A549 (cell line): ENCODE data around the gene GOT1. TPM values are rescaled to one million over a fixed set of nuclear protein-coding genes. Genes with fewer than 3 reads are reported as not detected.

Experiments used
- ATAC-seq, 2 experiments: fragments of 200-7000 bp in 1 of 2; fragments of >200 bp in 1 of 2; cut with Nextera tagmentation in 1 of 2; cut with Tn5 transposase in 1 of 2; 3 replicates each; pipeline versions ENCODE4 v1.8.0 to v1.9.1; 2018 to 2020; ENCODE audit warnings: mild to moderate bottlenecking in 1 of 2, moderate library complexity in 1 of 2
- CTCF ChIA-PET: fragments of 300-600 bp; sonication (Branson Sonifier 250); formaldehyde crosslinking; extraction: SDS; loops from one replicate; lab custom pipeline; 2021; ENCODE audit warnings: antibody characterized with exemption, inconsistent platforms; lab: Yijun Ruan, JAX
- POLR2A ChIA-PET: fragments of 350-600 bp; formaldehyde crosslinking; extraction: SDS; loops from one replicate; lab custom pipeline; 2021; ENCODE audit warnings: antibody characterized with exemption, inconsistent platforms; lab: Yijun Ruan, JAX
- DNase-seq, 2 experiments: peaks; one replicate each; pipeline versions ENCODE4 v3.0.0 to v3.0.0-alpha.2; 2011 to 2016; ENCODE audit warnings: low read depth in 1 of 2, low spot score in 1 of 2
- FAIRE-seq: peaks from 2 replicates; lab custom pipeline; 2011; peaks lifted over from hg19 to GRCh38; lab: Jason Lieb, UNC
- H3K27ac ChIP-seq, 2 experiments: fragments of >200 bp; sonication (Bioruptor Twin); formaldehyde crosslinking; 3 replicates each; pipeline ENCODE4 v1.5.1; 2016 to 2017
- H3K4me1 ChIP-seq: fragments of >200 bp; sonication (Bioruptor Twin); formaldehyde crosslinking; 3 replicates; pipeline ENCODE4 v1.6.1; 2016
- H3K4me2 ChIP-seq: fragments of >200 bp; sonication (Bioruptor Twin); formaldehyde crosslinking; 3 replicates; pipeline ENCODE4 v1.6.1; 2016
- H3K4me3 ChIP-seq: fragments of >200 bp; sonication (Bioruptor Twin); formaldehyde crosslinking; 3 replicates; pipeline ENCODE4 v1.5.1; 2016
- H3K9me3 ChIP-seq: fragments of >200 bp; sonication (Bioruptor Twin); formaldehyde crosslinking; 3 replicates; pipeline ENCODE4 v1.6.1; 2016
- CBX8 ChIP-seq: fragments of 200-600 bp; sonication (generic); IDR thresholded peaks from 2 replicates; pipeline ENCODE4 v1.6.1; 2016
- CEBPB ChIP-seq, 2 experiments: fragments of >200 bp in 1 of 2; sonication (Bioruptor Twin) in 1 of 2; formaldehyde crosslinking in 1 of 2; IDR thresholded peaks; 2 replicates each; pipeline ENCODE4 v1.6.1; 2012 to 2016
- EHF ChIP-seq: fragments of 250-450 bp; sonication (Bioruptor Pico); IDR thresholded peaks from 2 replicates; pipeline ENCODE4 v1.5.0; 2020; ENCODE audit warnings: mild to moderate bottlenecking
- EHMT2 ChIP-seq: fragments of 200-600 bp; sonication (generic); IDR thresholded peaks from 2 replicates; pipeline ENCODE4 v1.6.1; 2016; ENCODE audit warnings: antibody characterized with exemption, low read depth, mild to moderate bottlenecking, moderate library complexity
- EP300 ChIP-seq, 2 experiments: fragments of >200 bp; sonication (Bioruptor Twin); formaldehyde crosslinking; IDR thresholded peaks; 2 replicates in 1 of 2; 3 replicates in 1 of 2; pipeline ENCODE4 v1.6.1; 2016 to 2017
- ESRRA ChIP-seq: fragments of 150-350 bp; IDR thresholded peaks from 2 replicates; pipeline ENCODE4 v1.6.1; 2014; ENCODE audit warnings: mild to moderate bottlenecking, low read length, borderline replicate concordance
- FOSB ChIP-seq: fragments of 250-450 bp; sonication (Bioruptor Pico); IDR thresholded peaks from 2 replicates; pipeline ENCODE4 v1.5.0; 2020; ENCODE audit warnings: mild to moderate bottlenecking, moderate library complexity
- FOXS1 ChIP-seq: fragments of 250-450 bp; sonication (Bioruptor Pico); IDR thresholded peaks from 2 replicates; pipeline ENCODE4 v1.5.0; 2020; ENCODE audit warnings: mild to moderate bottlenecking, moderate library complexity
- JUNB ChIP-seq: fragments of >200 bp; sonication (Bioruptor Twin); formaldehyde crosslinking; IDR thresholded peaks from 2 replicates; pipeline ENCODE4 v1.6.1; 2016
- KDM5A ChIP-seq: fragments of 200-600 bp; sonication (generic); IDR thresholded peaks from 2 replicates; pipeline ENCODE4 v1.6.1; 2016; ENCODE audit warnings: antibody characterized with exemption, mild to moderate bottlenecking
- MAFK ChIP-seq: fragments of 450-650 bp; IDR thresholded peaks from 2 replicates; pipeline ENCODE4 v1.6.1; 2014; ENCODE audit not compliant: partially characterized antibody
- NFE2L2 ChIP-seq: fragments of 150-350 bp; conservative IDR thresholded peaks from 2 replicates; pipeline ENCODE4 v1.6.1; 2014; ENCODE audit warnings: low read length
- NR3C1 ChIP-seq: fragments of >200 bp; sonication (Bioruptor Twin); formaldehyde crosslinking; IDR thresholded peaks from 3 replicates; pipeline ENCODE4 v1.6.1; 2017
- PHF8 ChIP-seq: fragments of 200-600 bp; sonication (generic); IDR thresholded peaks from 2 replicates; pipeline ENCODE4 v1.6.1; 2016; ENCODE audit warnings: low read depth, mild to moderate bottlenecking, antibody characterized with exemption, moderate library complexity, borderline replicate concordance
- POLR2AphosphoS2 ChIP-seq: conservative IDR thresholded peaks from 2 replicates; pipeline ENCODE4 v1.6.1; 2012; ENCODE audit warnings: low read length, improper control_type of control experiment, inconsistent platforms
- RFX5 ChIP-seq: fragments of 450-650 bp; IDR thresholded peaks from 2 replicates; pipeline ENCODE4 v1.7.1; 2014; ENCODE audit warnings: antibody characterized with exemption, mild to moderate bottlenecking, moderate library complexity
- ZC3H11A ChIP-seq: fragments of 450-650 bp; IDR thresholded peaks from 2 replicates; pipeline ENCODE4 v1.6.1; 2014; ENCODE audit warnings: antibody characterized with exemption, mild to moderate bottlenecking
- ZFP36 ChIP-seq: fragments of 450-650 bp; IDR thresholded peaks from 2 replicates; pipeline ENCODE4 v1.6.1; 2014; ENCODE audit warnings: borderline replicate concordance; ENCODE audit not compliant: partially characterized antibody
- ZNF302 ChIP-seq: fragments of 250-450 bp; sonication (Bioruptor Pico); IDR thresholded peaks from 2 replicates; pipeline ENCODE4 v1.9.0; 2021; ENCODE audit warnings: inconsistent platforms, mild to moderate bottlenecking, moderate library complexity
- WGBS: methylation state at CpG from one replicate; pipeline ENCODE4 v1.1.6; 2017; ENCODE audit errors: missing lambda C conversion rate; 5-methylcytosine and 5-hydroxymethylcytosine counted together
- polyA plus RNA-seq, 4 experiments: library from polyadenylated mRNA; depleted of rRNA in 3 of 4; stranded (reverse); fragments of >200 nt; fragmentation: RNase III in 1 of 4; extraction: RNeasy Plus Mini Kit Qiagen cat#74134 plus additional on column Dnase treatment in 1 of 4; gene quantifications; 2 replicates in 3 of 4; 3 replicates in 1 of 4; pipeline ENCODE4 v1.2.3, GENCODE V29; 2011 to 2017
- TF ChIP-seq, protein P1 (sequence below): fragments of >200 bp; sonication (Bioruptor Twin); formaldehyde crosslinking; IDR thresholded peaks from 2 replicates; pipeline ENCODE4 v1.6.1; 2016
- TF ChIP-seq, protein P2 (sequence below): fragments of 200-600 bp; sonication (generic); IDR thresholded peaks from 2 replicates; pipeline ENCODE4 v1.6.1; 2016; ENCODE audit warnings: antibody characterized with exemption, mild to moderate bottlenecking, moderate library complexity

Gene GOT1
- polyA plus RNA-seq, 2 of the 4 experiments (the other 2 are of a cell fraction), result 31.1 to 34.9 TPM

DNA sequence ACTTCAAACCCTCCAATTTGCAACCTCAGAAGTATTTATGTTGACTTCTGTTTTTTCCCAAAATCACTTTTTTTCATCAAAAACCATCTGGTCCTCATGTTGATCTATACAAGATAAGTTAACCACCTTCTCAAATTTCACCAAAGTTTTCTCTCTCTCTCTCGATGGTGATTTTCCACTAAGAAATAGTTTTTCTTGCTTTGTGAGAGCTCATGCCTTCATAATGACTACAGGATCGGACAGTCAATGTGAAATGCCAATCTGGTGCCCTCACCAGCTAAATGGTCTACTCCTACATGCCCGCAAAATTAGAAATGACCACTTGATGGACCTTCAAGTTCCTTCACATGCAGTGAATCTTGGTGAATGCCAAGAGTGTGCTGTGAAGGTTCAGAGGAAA, 60.9 kb downstream of the GOT1 start:
- TF ChIP-seq PHF8 (no peak), FOXS1 (CRISPR knock-in tag) (no peak), ZFP36 (no peak), CBX8 (no peak), MAFK (no peak), JUNB (no peak)
- TF ChIP-seq, protein P1, sequence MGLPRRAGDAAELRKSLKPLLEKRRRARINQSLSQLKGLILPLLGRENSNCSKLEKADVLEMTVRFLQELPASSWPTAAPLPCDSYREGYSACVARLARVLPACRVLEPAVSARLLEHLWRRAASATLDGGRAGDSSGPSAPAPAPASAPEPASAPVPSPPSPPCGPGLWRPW, result no peak
- TF ChIP-seq, all 56 proteins: peak for 0
- Histone ChIP-seq H3K27ac (no peak overlapping the region), H3K4me2 (no peak overlapping the region), H3K4me1 (peaks cover 10% of the 10 kb centered on the region; the same call in 2 of the 3 replicates), H3K9me3 (no peaks in the 10 kb centered on the region), H3K4me3 (no peak overlapping the region)
- WGBS, result 88% methylated on average over 3 of the region's 3 CpGs
- 0 out of 6 replicates have a peak, but pooled peaks of 1 of the 2 experiments have one; percentile 17 for ATAC-seq
- no peak for FAIRE-seq
- POLR2A ChIA-PET, result no interaction called here
- CTCF ChIA-PET, result interaction anchor here (1.2 to 1.6 kb wide), 4 partner anchors 8 to 123 kb away, joined by 3 to 6 read pairs (median 4); partner anchors contain the start of gene CNNM1
- no peak for DNase-seq

DNA sequence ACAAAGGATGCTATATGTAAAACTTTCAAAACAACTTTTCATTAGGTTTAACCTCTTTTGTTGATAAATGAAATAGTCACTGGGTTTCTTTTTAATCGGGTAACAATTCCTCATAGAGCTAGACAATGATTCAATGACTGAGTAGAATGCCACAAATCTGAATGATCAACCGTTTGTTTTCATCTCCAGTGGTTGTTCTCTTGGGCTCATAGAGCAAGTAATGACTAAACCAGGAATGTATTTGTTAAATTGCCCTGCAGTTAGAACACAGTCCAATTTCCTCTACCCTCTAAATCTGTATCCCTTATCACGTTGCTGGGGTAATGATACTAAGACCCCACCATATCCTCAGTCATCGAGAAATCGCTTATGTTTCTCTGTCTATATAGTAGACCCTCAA, 61.3 kb downstream of the GOT1 start:
- 79% methylated on average over 5 of the region's 5 CpGs for WGBS
- CTCF ChIA-PET, result interaction anchor here (1.4 to 1.6 kb wide), 2 partner anchors 13 to 40 kb away, joined by 3 to 6 read pairs; partner anchors contain the start of gene CNNM1
- no peak for ATAC-seq
- DNase-seq, result no peak
- POLR2A ChIA-PET, result no interaction called here
- TF ChIP-seq KDM5A (no peak), POLR2AphosphoS2 (no peak), JUNB (no peak)
- TF ChIP-seq, all 56 proteins: peak for 0
- no peak for FAIRE-seq
- H3K27ac ChIP-seq, result no peak overlapping the region
- H3K4me2 ChIP-seq, result no peak overlapping the region
- H3K4me1 ChIP-seq, result peaks cover 5% of the 10 kb centered on the region; the same call in 1 of the 3 replicates
- no peaks in the 10 kb centered on the region for H3K9me3 ChIP-seq
- H3K4me3 ChIP-seq, result no peak overlapping the region

DNA sequence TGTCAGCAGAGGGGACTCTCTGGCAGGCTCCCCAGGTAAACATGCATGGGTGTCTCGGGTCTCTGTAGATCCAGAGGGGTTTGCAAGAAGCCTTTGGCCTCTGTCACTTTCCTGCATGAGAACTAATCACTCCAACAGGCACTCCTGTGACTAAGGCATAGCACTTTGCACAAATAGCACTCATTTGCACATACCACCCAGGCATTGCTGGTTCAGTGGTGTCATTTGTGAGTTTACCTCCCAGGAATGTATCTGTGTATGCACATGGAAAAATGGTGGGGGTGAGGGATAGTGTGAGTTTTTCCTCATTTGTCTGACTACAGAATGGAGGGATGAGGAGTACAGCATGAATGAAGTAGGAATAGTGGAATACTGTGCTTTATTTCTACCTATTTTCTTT, 61.8 kb downstream of the GOT1 start:
- H3K27ac ChIP-seq, result no peak overlapping the region
- CTCF ChIA-PET, result interaction anchor here (1.6 kb wide), 1 partner anchor 14 kb away, joined by 3 read pairs; no protein-coding TSS in a partner anchor
- H3K4me3 ChIP-seq, result no peak overlapping the region
- TF ChIP-seq JUNB (no peak), EP300 (IDR thresholded peaks at IDR 0.05) (no peak), NR3C1 (no peak), FOXS1 (CRISPR knock-in tag) (no peak), ZNF302 (no peak), ZC3H11A (no peak), POLR2AphosphoS2 (no peak), FOSB (no peak), CEBPB (IDR thresholded peaks at IDR 0.05) (no peak), RFX5 (no peak), EHMT2 (no peak), KDM5A (no peak), EHF (CRISPR knock-in tag) (no peak), NFE2L2 (no peak), CBX8 (no peak), MAFK (no peak), ESRRA (no peak)
- TF ChIP-seq, protein P1, result no peak
- TF ChIP-seq, protein P2, sequence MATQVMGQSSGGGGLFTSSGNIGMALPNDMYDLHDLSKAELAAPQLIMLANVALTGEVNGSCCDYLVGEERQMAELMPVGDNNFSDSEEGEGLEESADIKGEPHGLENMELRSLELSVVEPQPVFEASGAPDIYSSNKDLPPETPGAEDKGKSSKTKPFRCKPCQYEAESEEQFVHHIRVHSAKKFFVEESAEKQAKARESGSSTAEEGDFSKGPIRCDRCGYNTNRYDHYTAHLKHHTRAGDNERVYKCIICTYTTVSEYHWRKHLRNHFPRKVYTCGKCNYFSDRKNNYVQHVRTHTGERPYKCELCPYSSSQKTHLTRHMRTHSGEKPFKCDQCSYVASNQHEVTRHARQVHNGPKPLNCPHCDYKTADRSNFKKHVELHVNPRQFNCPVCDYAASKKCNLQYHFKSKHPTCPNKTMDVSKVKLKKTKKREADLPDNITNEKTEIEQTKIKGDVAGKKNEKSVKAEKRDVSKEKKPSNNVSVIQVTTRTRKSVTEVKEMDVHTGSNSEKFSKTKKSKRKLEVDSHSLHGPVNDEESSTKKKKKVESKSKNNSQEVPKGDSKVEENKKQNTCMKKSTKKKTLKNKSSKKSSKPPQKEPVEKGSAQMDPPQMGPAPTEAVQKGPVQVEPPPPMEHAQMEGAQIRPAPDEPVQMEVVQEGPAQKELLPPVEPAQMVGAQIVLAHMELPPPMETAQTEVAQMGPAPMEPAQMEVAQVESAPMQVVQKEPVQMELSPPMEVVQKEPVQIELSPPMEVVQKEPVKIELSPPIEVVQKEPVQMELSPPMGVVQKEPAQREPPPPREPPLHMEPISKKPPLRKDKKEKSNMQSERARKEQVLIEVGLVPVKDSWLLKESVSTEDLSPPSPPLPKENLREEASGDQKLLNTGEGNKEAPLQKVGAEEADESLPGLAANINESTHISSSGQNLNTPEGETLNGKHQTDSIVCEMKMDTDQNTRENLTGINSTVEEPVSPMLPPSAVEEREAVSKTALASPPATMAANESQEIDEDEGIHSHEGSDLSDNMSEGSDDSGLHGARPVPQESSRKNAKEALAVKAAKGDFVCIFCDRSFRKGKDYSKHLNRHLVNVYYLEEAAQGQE, result no peak
- FAIRE-seq (no peak), DNase-seq (no peak), ATAC-seq (no peak; a peak in 1 of 6 replicates)
- no peaks in the 10 kb centered on the region for H3K9me3 ChIP-seq
- POLR2A ChIA-PET, result no interaction called here
- H3K4me1 ChIP-seq, result 0 out of 3 replicates have a peak, but pooled peaks cover 4% of the 10 kb centered on the region
- WGBS, result 50% methylated on average over 1 of the region's 1 CpG
- no peak overlapping the region for H3K4me2 ChIP-seq
